ENCODE results near the gene GRIN2C. TPM values are rescaled to one million over a fixed set of nuclear protein-coding genes. Genes with fewer than 3 reads are reported as not detected.

GRIN2C gene
- total RNA-seq, 1 donor from 2014 or later: 0.98 TPM

- intact Hi-C loops (cut with DNase I): no loop called here
- ATAC-seq: no peak
- DNase-seq (ENCODE audit: low spot score): no peak
These were observed 28.1 kb downstream of the GRIN2C start for GRCh38 chr17:74831444-74832146.

- DNase-seq (ENCODE audit: low spot score) (no peak), ATAC-seq (no peak)
- intact Hi-C loops (cut with DNase I): no loop called here
These were observed 28.8 kb downstream of the GRIN2C start for GRCh38 chr17:74830861-74831260.

GRCh38 chr17:74827800-74828199 is 31.9 kb downstream of the GRIN2C start:
- DNase-seq (ENCODE audit: low spot score) (no peak), ATAC-seq (no peak)
- intact Hi-C loops (cut with DNase I): no loop called here

GRCh38 chr17:74825952-74826719 is 33.5 kb downstream of the GRIN2C start:
- no peak for ATAC-seq
- intact Hi-C loops (cut with DNase I): no loop called here

GRCh38 chr17:74824961-74825627 is 34.6 kb downstream of the GRIN2C start:
- ATAC-seq: no peak
- intact Hi-C loops (cut with DNase I): no loop called here

More at GRCh38 chr17:74825952-74826719, 33.5 kb downstream of the GRIN2C start:
- no peak for DNase-seq (ENCODE audit: low spot score)

GRCh38 chr17:74822939-74823367 is 36.7 kb downstream of the GRIN2C start:
- intact Hi-C loops (cut with DNase I): no loop called here
- ATAC-seq (peak; percentile 79), DNase-seq (ENCODE audit: low spot score) (peak; percentile 69)

More at GRCh38 chr17:74824961-74825627, 34.6 kb downstream of the GRIN2C start:
- DNase-seq (ENCODE audit: low spot score): no peak

- no peak for DNase-seq (ENCODE audit: low spot score)
- ATAC-seq: peak; percentile 49
- intact Hi-C loops (cut with DNase I): no loop called here
These were observed 37.2 kb downstream of the GRIN2C start for GRCh38 chr17:74822335-74822938.

- ATAC-seq (peak; percentile 70), DNase-seq (ENCODE audit: low spot score) (no peak)
- intact Hi-C loops (cut with DNase I): no loop called here
These were observed 37.9 kb downstream of the GRIN2C start for GRCh38 chr17:74821655-74822334.

GRCh38 chr17:74819801-74820436 is 39.8 kb downstream of the GRIN2C start:
- ATAC-seq (no peak), DNase-seq (ENCODE audit: low spot score) (no peak)
- intact Hi-C loops (cut with DNase I): no loop called here

GRCh38 chr17:74818291-74818938 is 41.3 kb downstream of the GRIN2C start:
- ATAC-seq (no peak), DNase-seq (ENCODE audit: low spot score) (no peak)
- intact Hi-C loops (cut with DNase I): no loop called here

- DNase-seq (ENCODE audit: low spot score) (no peak), ATAC-seq (no peak)
- intact Hi-C loops (cut with DNase I): no loop called here
These were observed 42.6 kb downstream of the GRIN2C start for GRCh38 chr17:74816905-74817620.

GRCh38 chr17:74815550-74816370 is 43.9 kb downstream of the GRIN2C start:
- no peak for DNase-seq (ENCODE audit: low spot score)
- no peak for ATAC-seq
- intact Hi-C loops (cut with DNase I): no loop called here

GRCh38 chr17:74815067-74815466 is 44.6 kb downstream of the GRIN2C start:
- intact Hi-C loops (cut with DNase I): no loop called here
- ATAC-seq: no peak
- DNase-seq (ENCODE audit: low spot score): no peak

GRCh38 chr17:74814453-74814852 is 45.2 kb downstream of the GRIN2C start:
- intact Hi-C loops (cut with DNase I): no loop called here
- ATAC-seq (no peak), DNase-seq (ENCODE audit: low spot score) (no peak)

GRCh38 chr17:74812109-74813009 is 47.3 kb downstream of the GRIN2C start:
- peak; percentile 14 for ATAC-seq
- intact Hi-C loops (cut with DNase I): no loop called here
- no peak for DNase-seq (ENCODE audit: low spot score)

All from sciatic nerve (tissue), 2 donors.